Measurements from ENCODE around the gene RPS6KB1.
A peak's percentile ranks its signal among the peaks of the same experiment; 100 is the strongest.
"Not testable (repeated sequence)": the region's sequence is repeated elsewhere in the genome, so short reads cannot be mapped to it uniquely, and the experiment has no call there.

Gene RPS6KB1

GRCh38 chr17:59946433-59946832 is 53.5 kb downstream of the RPS6KB1 start:
- DNase-seq (ENCODE audit: low spot score) = not testable (repeated sequence)

- not testable (repeated sequence) for DNase-seq (ENCODE audit: low spot score)
Observed at GRCh38 chr17:59947310-59947709, 54.4 kb downstream of the RPS6KB1 start.

- no peak for DNase-seq (ENCODE audit: low spot score)
Observed at GRCh38 chr17:59950049-59950448, 57.1 kb downstream of the RPS6KB1 start.

- DNase-seq (ENCODE audit: low spot score) = no peak
Observed at GRCh38 chr17:59954856-59955255, 61.9 kb downstream of the RPS6KB1 start.

GRCh38 chr17:59959574-59959973 is 66.7 kb downstream of the RPS6KB1 start:
- DNase-seq (ENCODE audit: low spot score) = not testable (repeated sequence)

GRCh38 chr17:59962739-59963318 is 69.9 kb downstream of the RPS6KB1 start:
- no peak for DNase-seq (ENCODE audit: low spot score)

- DNase-seq (ENCODE audit: low spot score) = peak; percentile 41
Observed at GRCh38 chr17:59963738-59964481, 71.0 kb downstream of the RPS6KB1 start.

- peak; percentile 88 for DNase-seq (ENCODE audit: low spot score)
Observed at GRCh38 chr17:59964482-59965328, 71.8 kb downstream of the RPS6KB1 start, which contains the start of gene RNFT1. Gene RNFT1 (minus strand): TSS chr17:59964740. CDS start chr17:59964663, 77 bp downstream.

GRCh38 chr17:59971771-59972170 is 78.8 kb downstream of the RPS6KB1 start:
- not testable (repeated sequence) for DNase-seq (ENCODE audit: low spot score)

- no peak for DNase-seq (ENCODE audit: low spot score)
Observed at GRCh38 chr17:59972778-59973177, 79.9 kb downstream of the RPS6KB1 start.

GRCh38 chr17:59973483-59973882 is 80.6 kb downstream of the RPS6KB1 start:
- not testable (repeated sequence) for DNase-seq (ENCODE audit: low spot score)

- DNase-seq (ENCODE audit: low spot score) = not testable (repeated sequence)
Observed at GRCh38 chr17:59975166-59975565, 82.2 kb downstream of the RPS6KB1 start.

- not testable (repeated sequence) for DNase-seq (ENCODE audit: low spot score)
Observed at GRCh38 chr17:59996608-59997007, 103.7 kb downstream of the RPS6KB1 start.

Data from CD4-positive, alpha-beta T cell treated with Interleukin-15 for 4 hours (primary cell).